Stimulated activated CD8-positive, alpha-beta memory T cell treated with anti-CD3 and anti-CD28 coated beads, Interleukin-2, amount 100 ng/mL, for 48 hours (primary cell): Measurements from ENCODE around the gene HIVEP1.

Experiments used
- DNase-seq, 2 donors: peaks; one replicate each; pipeline ENCODE4 v3.0.0-alpha.2; 2020; ENCODE audit warnings: low read depth in 2 of 2

Gene HIVEP1

DNA sequence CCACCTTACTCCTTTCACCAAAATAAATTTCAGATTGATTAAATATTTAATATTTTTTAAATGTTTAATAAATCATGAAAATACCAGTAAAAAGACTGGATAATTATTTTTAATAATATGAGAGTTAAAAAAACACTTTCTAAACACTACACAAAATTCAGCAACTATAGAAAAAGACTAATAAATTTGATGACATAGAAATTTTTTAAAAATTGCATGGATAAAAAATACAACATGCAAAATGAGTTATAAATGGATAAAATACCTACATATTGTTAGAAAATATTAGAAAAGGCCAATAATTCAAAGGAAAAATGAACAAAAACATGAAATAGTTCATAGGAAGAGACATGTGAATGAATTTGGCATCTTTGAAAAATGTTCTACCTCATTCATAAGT is 177.0 kb downstream of the HIVEP1 start:
- no peak for DNase-seq

DNA sequence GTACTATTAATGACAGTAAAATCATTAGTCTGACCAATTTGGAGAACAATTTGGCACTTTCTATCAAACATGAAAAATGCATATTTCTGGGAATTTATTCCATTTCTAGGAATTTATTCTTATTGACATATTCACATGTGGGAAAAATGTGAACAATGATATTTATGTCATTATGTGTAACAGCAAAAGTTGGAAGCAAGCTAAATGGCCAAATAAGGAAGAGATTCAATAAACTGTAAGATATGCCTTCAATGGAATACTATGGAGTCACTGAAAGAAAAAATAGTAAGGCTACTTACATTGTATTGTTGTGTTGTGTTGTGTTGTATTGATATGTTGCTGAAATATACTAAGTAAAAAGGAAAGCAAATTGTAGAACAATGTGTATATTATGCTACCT is 177.5 kb downstream of the HIVEP1 start:
- no peak for DNase-seq

DNA sequence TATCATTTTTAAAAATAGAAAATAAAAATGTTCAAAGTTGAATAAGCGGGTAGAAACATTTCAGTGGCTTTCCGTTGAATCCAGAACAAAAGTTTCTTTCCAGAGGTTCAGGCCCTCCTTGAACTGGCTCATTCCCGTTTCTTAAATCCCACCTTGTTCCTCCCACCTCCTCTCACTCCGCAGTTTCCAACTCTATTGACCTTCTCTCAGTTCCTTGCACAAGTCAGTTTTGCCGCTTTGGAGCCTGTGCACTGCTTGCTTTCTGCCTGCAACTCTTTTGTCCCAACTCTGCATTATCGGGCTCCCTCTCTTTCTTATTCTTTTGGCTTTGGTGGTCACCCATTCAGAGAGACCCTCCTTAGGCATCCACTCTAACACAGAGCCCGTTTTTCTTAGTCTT is 178.1 kb downstream of the HIVEP1 start:
- no peak for DNase-seq

DNA sequence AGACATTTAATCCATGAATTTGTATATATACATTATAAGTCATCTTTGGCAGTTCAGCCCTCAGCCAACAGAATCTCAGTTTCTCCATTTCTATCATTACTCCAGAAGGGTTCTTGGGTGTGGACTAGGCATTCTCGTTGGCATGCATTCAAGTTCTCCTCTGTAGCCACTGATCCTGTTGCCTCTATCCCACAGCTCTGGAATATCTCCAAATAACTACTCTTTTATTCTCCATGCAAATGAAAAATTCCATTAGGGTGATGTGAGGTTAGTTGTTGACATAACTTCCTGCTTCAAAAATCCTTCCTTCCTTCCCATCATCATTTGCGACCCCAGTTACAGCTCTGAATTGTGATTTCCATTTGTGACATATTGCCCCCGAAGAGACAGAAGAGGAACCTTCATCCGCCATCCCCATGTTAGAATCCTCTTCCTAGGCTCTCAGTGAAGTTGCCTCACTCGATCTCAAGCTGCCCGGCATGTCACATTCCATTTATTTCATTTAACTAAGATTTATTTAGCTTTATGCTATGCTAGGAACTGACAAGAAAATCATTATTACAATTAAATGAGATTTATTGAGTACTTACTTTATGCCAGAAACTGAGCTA is 184.3 kb downstream of the HIVEP1 start:
- DNase-seq = no peak

DNA sequence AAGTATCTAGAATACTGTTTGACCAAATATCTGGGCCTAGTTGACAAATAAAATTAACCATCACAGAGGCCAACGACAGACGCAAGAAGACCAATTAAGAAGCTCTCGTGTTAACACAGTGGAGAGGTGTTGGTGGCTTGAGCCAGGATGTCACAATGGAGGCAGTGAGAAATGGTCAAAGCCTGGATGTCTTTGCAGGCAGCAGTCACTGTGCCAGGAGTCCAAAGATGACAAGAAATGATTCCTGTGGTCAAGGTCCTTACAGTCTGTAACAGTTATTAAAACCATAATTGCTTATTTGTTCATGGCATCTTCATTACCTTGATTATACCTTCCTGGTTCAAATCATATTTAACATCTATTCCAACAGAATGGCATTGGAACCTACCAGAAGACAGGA is 186.7 kb downstream of the HIVEP1 start:
- DNase-seq = no peak

DNA sequence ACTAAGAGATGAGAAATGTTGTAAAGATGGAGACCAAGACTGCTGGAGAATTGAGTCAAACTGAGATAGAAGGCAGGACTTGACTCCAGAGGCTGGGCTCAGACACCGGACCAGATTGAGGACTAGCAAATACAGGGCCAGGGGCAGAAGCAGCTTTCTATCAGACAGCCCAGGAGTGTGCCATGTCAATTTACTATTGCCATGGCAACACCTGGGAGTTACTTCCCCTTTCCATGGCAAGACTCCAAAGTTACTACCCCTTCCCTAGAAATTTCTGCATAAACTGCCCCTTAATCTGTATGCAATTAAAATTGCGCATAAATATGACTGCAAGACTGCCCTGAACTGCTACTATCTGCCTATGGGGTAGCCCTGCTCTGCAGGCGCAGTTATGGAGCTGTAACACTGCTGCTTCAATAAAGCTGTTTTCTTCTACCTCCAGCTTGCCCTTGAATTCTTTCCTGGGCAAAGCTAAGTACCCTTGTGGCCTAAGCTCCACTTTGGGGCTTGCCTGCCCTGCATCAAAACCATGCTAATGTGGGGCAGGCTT is 188.0 kb downstream of the HIVEP1 start:
- no peak for DNase-seq

DNA sequence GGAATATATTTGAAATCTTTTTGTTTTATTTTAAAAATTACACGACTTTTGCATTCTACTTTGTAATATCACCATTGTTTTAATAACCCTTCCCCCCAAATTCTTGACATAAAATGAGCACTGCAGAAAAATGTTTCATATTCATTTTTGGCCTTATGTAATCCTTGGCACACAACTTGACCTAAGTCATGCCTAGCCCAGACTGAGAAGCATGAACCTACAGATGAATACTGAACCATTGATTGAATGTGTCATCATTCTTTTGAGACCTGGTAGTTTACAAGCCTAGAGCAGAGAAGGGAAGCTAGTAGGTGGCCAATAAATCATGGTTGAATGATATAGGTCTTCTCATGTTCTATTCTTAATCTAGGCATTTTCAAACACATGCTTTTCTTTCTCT is 188.6 kb downstream of the HIVEP1 start:
- no peak for DNase-seq

DNA sequence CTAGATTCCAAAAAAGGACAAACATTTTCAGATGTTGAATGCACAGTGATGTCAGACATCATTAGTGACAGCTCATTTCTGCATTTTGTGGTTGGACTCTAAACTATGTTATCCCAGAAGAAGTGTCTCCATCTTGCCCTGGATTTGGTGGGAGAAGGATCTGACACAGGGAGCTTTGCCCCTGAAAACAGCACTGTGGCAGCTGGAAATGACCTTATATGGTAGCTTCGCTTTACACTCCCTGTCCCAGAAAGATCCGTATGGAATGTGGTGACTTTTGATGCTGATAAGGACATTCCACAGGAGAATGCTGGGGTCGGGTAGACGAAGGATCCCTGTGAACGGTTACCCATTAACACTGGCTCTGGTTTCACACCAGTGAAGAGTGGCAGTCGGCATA is 190.9 kb downstream of the HIVEP1 start:
- DNase-seq = no peak

DNA sequence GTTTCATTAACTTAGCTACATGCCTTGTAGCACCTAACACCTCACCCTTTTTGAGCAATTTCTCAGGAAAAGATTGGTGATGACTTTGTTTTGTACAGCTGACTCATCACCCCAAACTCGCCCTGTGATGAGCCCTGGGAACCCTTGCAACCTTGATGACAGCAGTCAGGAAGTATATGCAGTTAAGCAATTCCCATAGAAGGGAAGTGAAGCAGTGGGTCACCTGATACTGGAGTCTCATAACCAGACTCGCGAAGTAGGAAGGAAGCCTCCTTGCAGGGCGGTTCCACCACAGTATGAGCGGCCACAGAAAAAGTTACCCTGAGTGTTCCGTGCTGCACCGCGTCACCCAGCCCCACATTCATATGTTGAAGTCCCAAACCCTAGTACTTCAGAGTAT is 196.1 kb downstream of the HIVEP1 start:
- DNase-seq = peak in 1 of 2 donors; percentile 7

DNA sequence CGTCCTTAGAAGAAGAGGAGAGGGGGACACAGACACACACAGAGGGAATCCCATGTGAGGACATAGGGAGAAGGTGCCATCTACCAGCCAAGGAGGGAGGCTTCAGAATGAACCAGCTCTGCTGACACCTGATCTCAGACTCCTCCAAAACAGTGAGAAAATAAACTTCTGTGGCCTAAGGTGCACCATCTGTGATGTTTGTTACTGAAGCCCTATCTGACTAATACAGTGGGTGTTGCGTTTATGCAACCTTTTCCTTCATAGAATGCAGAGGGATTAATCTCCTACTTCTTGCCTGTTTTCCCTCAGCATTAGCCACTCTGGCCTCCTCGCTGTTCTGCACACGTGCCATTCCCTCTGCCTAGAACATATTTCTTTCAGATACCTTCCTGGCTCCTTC is 196.6 kb downstream of the HIVEP1 start:
- DNase-seq = no peak
